ENCODE results near the gene GAMT.

Gene GAMT

GRCh38 chr19:1350867-1351266 is 50.5 kb downstream of the GAMT start:
- Histone ChIP-seq H3K4me1 (ENCODE audit: control extremely low read depth in 1 of 4, control insufficient read depth in 4 of 4, insufficient read depth in 4 of 4, low read length in 3 of 4) (peaks cover 0 to 14% (median 13%) of the 10 kb centered on the region in 4 experiments), H3K27ac (ENCODE audit: insufficient read depth in 1 of 2, low read depth in 1 of 2, low read length in 2 of 2, poor library complexity in 1 of 2, severe bottlenecking in 2 of 2) (no peak overlapping the region), H3K36me3 (ENCODE audit: control insufficient read depth in 4 of 4, insufficient read depth in 4 of 4, low read length in 3 of 4) (no peaks in the 10 kb centered on the region), H3K4me3 (ENCODE audit: control insufficient read depth in 1 of 7, extremely low read depth in 1 of 7, insufficient read depth in 4 of 7, low read depth in 2 of 7, low read length in 6 of 7) (no peak overlapping the region), H3K27me3 (replicated peaks in 2 of 5; ENCODE audit: control insufficient read depth in 4 of 5, insufficient read depth in 5 of 5, low read length in 4 of 5) (no peaks in the 10 kb centered on the region), H3K9me3 (ENCODE audit: control extremely low read depth in 1 of 5, control insufficient read depth in 4 of 5, insufficient read depth in 2 of 5, low read depth in 1 of 5, low read length in 4 of 5) (no peaks in the 10 kb centered on the region)
- ChIA-PET POLR2A (no interaction called here), CTCF (no interaction called here)
- 91% methylated on average over 4 of the region's 5 CpGs for WGBS (ENCODE audit: insufficient coverage)
- no peak for DNase-seq

DNA sequence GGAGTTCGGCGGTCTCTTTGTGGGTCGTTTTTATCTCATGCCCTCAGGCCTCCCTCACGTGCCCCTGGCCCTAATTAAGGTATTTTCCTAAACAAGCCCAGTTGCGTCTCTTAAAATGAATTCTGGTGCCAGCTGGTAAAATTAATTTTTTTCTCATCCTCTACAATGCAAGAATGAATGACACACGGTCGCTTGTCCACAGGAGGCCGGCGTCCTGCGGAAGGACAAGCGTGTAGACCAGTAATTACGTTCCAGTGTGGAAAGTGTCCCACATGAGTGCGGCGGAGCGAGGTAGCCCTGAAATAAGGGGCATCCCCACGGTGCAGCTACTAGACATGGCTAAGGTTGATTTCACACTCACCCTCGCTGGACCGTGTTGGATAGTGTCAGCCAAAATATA is 52.1 kb downstream of the GAMT start:
- Histone ChIP-seq H3K9me3 (ENCODE audit: control extremely low read depth in 1 of 5, control insufficient read depth in 4 of 5, insufficient read depth in 2 of 5, low read depth in 1 of 5, low read length in 4 of 5) (no peaks in the 10 kb centered on the region), H3K4me3 (ENCODE audit: control insufficient read depth in 1 of 7, extremely low read depth in 1 of 7, insufficient read depth in 4 of 7, low read depth in 2 of 7, low read length in 6 of 7) (no peak overlapping the region), H3K27ac (ENCODE audit: insufficient read depth in 1 of 2, low read depth in 1 of 2, low read length in 2 of 2, poor library complexity in 1 of 2, severe bottlenecking in 2 of 2) (no peak overlapping the region), H3K4me1 (ENCODE audit: control extremely low read depth in 1 of 4, control insufficient read depth in 4 of 4, insufficient read depth in 4 of 4, low read length in 3 of 4) (peaks cover 0 to 8% (median 5%) of the 10 kb centered on the region in 4 experiments), H3K36me3 (ENCODE audit: control insufficient read depth in 4 of 4, insufficient read depth in 4 of 4, low read length in 3 of 4) (no peaks in the 10 kb centered on the region), H3K27me3 (replicated peaks in 2 of 5; ENCODE audit: control insufficient read depth in 4 of 5, insufficient read depth in 5 of 5, low read length in 4 of 5) (no peaks in the 10 kb centered on the region)
- 95% methylated on average over 17 of the region's 18 CpGs for WGBS (ENCODE audit: insufficient coverage)
- no peak for DNase-seq
- ChIA-PET POLR2A (no interaction called here), CTCF (interaction anchor here (0.7 to 1.2 kb wide), 2 partner anchors 24 to 70 kb away, joined by 3 read pairs; no protein-coding TSS in a partner anchor)

All from common myeloid progenitor, CD34-positive (primary cell).